Panc1 (cell line): ENCODE results near the gene R3HDML.

Experiments
- POLR2AphosphoS5 ChIP-seq: IDR thresholded peaks from 2 replicates; pipeline ENCODE4 v1.6.1; 2012; ENCODE audit warnings: mild to moderate bottlenecking, low read depth, low read length, moderate library complexity
- SIN3A ChIP-seq: IDR thresholded peaks from 2 replicates; pipeline ENCODE4 v1.6.1; 2012; ENCODE audit warnings: low read depth, mild to moderate bottlenecking, low read length, moderate library complexity, borderline replicate concordance; ENCODE audit not compliant: insufficient read depth
- TCF7L2 ChIP-seq: IDR thresholded peaks from 2 replicates; pipeline ENCODE4 v1.6.1; 2011; ENCODE audit warnings: mild to moderate bottlenecking, low read depth, low read length, inconsistent platforms
- TF ChIP-seq, protein P1 (sequence below): fragments of 450-650 bp; IDR thresholded peaks from 2 replicates; pipeline ENCODE4 v1.5.1; 2017; ENCODE audit warnings: mild to moderate bottlenecking
- TF ChIP-seq, protein P2 (sequence below), 2 experiments: IDR thresholded peaks; 2 replicates each; pipeline ENCODE4 v1.6.1; 2011 to 2012; ENCODE audit warnings: low read depth in 2 of 2, control low read depth in 1 of 2, low read length in 1 of 2, mild to moderate bottlenecking in 1 of 2, moderate library complexity in 1 of 2; ENCODE audit not compliant: insufficient read depth in 1 of 2

DNA sequence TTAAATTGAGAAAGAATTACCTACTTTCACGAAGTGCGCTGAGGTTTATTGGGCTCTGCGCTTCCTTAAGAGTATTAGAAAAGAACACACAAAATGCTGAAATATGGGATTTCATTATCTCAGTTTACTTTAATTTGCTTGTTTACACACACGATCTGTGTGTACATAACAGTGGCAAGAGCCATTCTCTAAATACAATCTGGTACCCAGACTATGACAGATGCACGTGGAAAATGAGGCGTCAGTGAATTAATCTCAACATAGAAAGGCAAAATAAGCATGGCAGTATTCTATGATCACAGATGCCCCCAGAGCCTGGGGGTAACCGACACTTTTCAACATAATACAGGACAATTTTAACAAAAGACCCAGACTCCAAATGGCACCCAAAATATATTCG lies 34.1 kb upstream of the R3HDML start:
- TF ChIP-seq, protein P1, sequence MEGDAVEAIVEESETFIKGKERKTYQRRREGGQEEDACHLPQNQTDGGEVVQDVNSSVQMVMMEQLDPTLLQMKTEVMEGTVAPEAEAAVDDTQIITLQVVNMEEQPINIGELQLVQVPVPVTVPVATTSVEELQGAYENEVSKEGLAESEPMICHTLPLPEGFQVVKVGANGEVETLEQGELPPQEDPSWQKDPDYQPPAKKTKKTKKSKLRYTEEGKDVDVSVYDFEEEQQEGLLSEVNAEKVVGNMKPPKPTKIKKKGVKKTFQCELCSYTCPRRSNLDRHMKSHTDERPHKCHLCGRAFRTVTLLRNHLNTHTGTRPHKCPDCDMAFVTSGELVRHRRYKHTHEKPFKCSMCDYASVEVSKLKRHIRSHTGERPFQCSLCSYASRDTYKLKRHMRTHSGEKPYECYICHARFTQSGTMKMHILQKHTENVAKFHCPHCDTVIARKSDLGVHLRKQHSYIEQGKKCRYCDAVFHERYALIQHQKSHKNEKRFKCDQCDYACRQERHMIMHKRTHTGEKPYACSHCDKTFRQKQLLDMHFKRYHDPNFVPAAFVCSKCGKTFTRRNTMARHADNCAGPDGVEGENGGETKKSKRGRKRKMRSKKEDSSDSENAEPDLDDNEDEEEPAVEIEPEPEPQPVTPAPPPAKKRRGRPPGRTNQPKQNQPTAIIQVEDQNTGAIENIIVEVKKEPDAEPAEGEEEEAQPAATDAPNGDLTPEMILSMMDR, result no peak
- no peak for TF ChIP-seq SIN3A
- no peak for TF ChIP-seq TCF7L2
- no peak for TF ChIP-seq POLR2AphosphoS5
- TF ChIP-seq, protein P2, sequence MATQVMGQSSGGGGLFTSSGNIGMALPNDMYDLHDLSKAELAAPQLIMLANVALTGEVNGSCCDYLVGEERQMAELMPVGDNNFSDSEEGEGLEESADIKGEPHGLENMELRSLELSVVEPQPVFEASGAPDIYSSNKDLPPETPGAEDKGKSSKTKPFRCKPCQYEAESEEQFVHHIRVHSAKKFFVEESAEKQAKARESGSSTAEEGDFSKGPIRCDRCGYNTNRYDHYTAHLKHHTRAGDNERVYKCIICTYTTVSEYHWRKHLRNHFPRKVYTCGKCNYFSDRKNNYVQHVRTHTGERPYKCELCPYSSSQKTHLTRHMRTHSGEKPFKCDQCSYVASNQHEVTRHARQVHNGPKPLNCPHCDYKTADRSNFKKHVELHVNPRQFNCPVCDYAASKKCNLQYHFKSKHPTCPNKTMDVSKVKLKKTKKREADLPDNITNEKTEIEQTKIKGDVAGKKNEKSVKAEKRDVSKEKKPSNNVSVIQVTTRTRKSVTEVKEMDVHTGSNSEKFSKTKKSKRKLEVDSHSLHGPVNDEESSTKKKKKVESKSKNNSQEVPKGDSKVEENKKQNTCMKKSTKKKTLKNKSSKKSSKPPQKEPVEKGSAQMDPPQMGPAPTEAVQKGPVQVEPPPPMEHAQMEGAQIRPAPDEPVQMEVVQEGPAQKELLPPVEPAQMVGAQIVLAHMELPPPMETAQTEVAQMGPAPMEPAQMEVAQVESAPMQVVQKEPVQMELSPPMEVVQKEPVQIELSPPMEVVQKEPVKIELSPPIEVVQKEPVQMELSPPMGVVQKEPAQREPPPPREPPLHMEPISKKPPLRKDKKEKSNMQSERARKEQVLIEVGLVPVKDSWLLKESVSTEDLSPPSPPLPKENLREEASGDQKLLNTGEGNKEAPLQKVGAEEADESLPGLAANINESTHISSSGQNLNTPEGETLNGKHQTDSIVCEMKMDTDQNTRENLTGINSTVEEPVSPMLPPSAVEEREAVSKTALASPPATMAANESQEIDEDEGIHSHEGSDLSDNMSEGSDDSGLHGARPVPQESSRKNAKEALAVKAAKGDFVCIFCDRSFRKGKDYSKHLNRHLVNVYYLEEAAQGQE (IDR thresholded peaks at IDR 0.05; ENCODE audit: insufficient read depth in 1 of 2, low read depth in 2 of 2, low read length in 1 of 2), result no peak
